ENCODE results near the gene SLC24A3.

Gene SLC24A3

DNA sequence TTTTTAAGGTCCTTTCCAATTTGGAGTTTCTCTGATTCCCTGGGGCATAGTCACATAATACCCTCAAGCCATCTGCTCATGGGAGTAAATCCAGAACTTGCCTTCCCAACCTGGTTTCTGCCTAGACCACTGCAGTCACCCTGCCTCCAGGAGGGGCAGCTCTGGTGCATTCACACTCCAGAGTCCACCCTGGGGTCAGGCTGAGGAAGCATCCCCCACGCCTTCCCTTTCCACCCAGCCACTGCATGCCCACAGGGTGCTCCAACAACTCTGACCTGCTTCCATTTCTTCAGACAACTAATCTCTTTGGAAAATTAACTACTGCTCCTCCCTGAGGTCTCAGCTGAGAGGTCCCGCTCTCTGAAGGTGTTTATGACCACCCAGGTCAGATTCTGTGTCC, 334.2 kb downstream of the SLC24A3 start:
- no peak for DNase-seq (ENCODE audit: low read depth in 2 of 2)

DNA sequence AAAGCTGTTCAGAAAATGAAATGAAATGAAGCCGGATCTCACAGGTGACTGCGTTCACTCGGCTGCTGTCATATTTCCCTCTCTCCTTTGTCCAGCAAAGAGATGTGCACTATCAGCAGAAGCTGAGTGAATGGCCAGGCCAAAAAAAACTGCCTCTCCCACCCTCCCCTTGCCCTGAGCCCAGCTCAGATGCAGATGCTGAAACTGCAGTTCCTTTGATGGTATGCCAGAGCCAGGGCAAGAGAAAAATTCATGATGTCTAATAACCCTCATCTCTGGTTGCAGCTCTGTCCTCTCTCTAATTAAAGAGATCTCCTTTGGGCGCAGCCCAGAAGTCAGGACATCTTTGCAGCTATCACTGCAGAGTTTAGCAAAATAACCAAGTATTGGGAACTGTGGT, 335.1 kb downstream of the SLC24A3 start:
- DNase-seq (ENCODE audit: low read depth in 2 of 2), result no peak

GRCh38 chr20:19549896-19550295, 337.5 kb downstream of the SLC24A3 start:
- no peak for DNase-seq (ENCODE audit: low read depth in 2 of 2)

DNA sequence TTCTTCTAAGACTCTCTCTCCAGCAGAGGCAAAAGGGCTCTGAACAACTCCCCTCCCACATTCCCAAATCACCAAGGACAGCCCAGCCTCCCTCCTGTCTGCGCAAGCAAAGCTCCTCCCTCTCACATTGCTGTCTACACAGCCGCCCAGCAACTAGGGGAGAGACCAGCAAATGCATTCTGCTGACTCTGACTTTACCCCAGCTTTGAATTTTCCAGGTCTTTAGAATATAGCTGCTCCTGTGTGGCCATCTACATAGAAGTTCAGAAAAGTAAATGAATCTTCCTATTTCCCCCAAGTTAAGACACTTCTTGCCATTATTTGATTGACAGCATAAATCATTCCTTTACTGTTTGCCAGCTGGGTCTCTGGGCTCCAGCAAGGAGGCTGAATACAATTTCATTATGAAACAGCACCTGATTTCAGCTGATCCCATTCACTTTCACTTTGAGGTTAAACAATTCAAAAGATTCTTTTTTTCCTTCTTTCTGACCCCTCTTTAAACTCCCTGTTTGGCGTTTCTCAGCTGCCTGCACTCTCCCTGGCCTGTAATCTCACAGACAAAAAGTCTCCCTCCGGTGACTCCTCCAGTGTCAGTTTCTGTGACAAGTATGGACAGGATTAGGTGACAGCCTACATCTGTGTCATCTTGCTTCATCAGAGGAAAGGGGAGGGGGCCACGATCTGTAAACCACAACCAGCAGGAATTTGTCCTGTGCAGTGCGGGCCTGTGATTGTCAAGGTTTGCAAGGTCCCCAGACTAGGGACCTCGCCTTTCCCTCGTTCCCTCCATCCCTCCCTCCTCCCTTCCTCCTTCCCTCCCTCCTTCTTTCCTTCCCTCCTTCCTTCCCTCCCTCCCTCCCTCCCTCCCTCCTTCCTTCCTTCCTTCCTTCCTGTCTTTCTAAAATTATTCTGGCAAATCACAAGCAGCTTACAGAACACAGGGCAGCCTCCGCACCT, 340.1 kb downstream of the SLC24A3 start:
- DNase-seq (ENCODE audit: low read depth in 2 of 2), result no peak

DNA sequence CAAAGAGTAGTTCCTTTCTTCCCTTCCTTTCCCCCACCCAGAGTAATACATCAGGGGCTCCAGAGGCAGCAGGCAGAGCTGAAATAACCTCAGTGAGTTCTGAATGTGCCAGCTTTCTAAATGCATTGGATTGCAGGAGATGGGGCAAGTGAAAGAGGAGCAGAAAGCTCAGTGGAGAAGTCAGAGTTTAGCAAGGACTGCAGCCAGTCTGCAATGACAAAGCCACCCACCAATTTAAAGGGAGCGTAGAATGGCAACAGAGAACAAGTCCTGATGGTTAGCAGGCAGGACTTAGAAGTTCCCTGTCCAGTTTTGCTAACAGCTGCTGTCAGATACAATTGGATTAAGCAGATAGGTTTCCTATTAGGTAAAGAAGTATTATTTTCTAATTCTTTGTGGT, 342.2 kb downstream of the SLC24A3 start:
- DNase-seq (ENCODE audit: low read depth in 2 of 2), result no peak

- no peak for DNase-seq (ENCODE audit: low read depth in 2 of 2)
These were observed 343.3 kb downstream of the SLC24A3 start for GRCh38 chr20:19555726-19556125.

DNA sequence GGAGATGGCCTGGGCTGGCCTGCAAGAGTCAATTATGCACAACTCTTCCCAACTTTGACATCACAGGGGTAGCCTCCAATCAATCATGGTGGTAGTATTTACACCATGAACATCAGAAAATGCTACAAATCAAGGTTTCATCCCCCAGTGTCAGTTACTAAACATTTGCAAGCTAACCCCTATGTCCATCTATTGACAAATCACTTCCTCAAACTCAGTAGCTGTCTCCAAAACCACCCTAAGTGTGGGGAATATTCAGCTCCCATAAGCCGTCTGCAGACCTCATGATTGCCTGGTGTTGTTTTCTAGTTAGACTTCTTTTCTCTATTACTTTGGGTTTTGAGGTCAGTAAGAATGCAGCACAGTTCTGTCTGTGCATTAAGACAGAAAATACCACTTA, 344.8 kb downstream of the SLC24A3 start:
- no peak for DNase-seq (ENCODE audit: low read depth in 2 of 2)

- DNase-seq (ENCODE audit: low read depth in 2 of 2), result no peak
These were observed 348.5 kb downstream of the SLC24A3 start for GRCh38 chr20:19560881-19561480.

GRCh38 chr20:19562426-19562825, 350.0 kb downstream of the SLC24A3 start:
- no peak for DNase-seq (ENCODE audit: low read depth in 2 of 2)

DNA sequence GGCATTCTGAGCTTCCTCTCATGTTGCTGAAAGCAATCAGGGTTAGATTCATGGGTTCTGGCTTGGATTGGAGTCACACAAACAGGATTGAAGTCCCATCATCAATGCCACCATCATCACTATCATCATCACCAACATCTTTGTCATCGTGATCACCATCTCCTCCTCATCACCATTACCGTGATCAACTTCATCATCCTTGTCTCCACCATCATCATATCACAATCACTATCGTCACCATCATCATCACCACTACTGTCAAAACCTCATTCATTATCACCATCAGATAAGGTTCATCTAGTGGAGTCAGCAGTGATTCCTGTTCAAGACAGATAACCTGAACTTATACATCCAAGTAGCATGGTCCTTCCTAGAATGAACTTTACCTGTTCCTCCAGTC, 351.8 kb downstream of the SLC24A3 start:
- no peak for DNase-seq (ENCODE audit: low read depth in 2 of 2)

GRCh38 chr20:19565736-19566135, 353.3 kb downstream of the SLC24A3 start:
- DNase-seq (ENCODE audit: low read depth in 2 of 2), result no peak

DNA sequence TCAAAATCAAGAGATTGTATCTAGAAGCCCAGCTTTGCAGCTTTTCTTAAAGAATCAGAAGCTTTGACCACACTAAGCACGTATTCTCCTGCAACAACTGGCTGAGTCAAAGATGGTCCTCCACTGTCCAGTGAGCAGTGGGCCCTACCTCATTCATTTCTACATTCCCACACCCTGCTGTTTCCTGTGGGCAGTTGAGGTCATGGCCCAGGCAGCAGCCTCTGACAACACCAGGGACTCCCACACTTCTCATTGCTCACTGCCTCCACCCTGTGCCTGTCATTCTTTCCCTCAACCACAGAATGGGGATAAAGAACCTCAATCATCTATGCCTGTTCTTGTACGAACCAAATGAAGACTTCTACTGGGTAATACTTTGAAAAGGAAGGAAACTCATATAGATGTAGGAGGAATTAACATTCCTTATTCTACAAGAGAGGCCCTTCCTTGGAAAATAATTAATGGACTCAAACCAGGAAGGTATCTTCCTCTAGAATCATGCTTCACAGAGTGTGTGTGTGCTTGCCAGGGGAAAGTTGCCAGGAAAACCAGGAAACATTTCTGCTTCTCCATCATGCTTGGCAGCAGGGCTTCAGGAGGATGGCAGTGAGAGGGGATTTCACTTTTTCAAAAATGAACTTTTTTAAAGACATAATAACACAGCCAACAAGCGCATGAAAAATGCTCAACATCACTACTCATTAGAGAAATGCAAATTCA, 353.9 kb downstream of the SLC24A3 start:
- DNase-seq (ENCODE audit: low read depth in 2 of 2), result no peak

- no peak for DNase-seq (ENCODE audit: low read depth in 2 of 2)
These were observed 355.7 kb downstream of the SLC24A3 start for GRCh38 chr20:19568128-19568527.

- DNase-seq (ENCODE audit: low read depth in 2 of 2), result no peak
These were observed 359.6 kb downstream of the SLC24A3 start for GRCh38 chr20:19571996-19572395.

DNA sequence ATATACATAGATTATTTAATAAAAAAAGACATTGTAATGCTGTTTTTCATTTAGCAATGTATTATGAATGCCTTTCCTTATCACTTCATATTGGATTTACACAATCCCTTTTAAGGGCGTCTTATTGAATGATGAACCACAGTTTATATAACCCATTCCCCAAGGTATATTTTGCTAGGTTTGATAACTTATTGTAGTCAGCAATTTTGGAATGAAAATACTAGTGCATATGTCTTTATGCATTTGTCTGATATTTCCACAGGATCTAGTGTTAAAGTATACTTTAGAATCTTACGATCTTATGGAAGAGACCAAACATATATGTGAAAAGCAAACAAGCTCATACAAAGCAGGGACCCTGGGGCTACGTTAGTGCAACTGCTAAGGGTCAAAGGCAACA, 365.2 kb downstream of the SLC24A3 start:
- no peak for DNase-seq (ENCODE audit: low read depth in 2 of 2)

- DNase-seq (ENCODE audit: low read depth in 2 of 2), result no peak
These were observed 370.3 kb downstream of the SLC24A3 start for GRCh38 chr20:19582782-19583181.

GRCh38 chr20:19583532-19584175, 371.2 kb downstream of the SLC24A3 start:
- peak; percentile 9 to 47 for DNase-seq (ENCODE audit: low read depth in 2 of 2)

DNA sequence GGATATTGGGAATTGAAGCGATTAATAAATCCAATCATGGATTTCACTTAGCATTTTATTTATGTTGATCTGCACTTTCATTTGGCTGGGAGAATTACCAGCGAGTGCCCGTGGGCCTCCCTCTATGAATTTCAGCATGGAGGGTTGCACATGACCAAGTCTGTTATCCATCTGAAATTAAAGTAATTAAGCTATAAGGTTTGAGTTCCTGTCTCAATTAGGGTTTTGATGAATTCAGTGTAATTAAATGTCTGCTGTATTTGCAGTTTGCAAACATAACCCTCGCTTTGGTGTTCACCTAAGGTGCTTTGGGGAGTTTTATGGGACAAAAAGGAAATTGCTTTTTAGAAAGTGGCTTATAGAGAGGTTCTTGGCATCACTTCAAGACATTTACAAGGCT, 375.8 kb downstream of the SLC24A3 start:
- DNase-seq (ENCODE audit: low read depth in 2 of 2), result no peak

DNA sequence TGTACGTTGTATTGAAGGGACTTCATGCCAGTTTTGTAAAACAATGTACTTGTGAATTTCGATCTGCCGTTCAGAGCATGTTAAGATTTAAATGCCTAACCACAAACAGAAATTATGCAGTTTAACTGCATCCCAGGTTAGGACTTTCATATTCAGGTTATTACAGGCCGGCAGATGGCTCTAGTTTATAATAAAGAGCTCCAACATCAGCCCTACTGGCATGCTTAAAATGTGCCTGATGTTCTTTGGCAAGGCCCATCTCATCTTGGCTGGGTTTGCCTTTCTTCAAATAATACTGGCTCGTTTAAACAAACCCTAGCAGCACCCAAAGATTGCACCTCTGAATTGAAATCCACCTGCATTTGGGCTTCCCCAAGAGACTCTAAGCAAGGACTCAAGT, 376.3 kb downstream of the SLC24A3 start:
- no peak for DNase-seq (ENCODE audit: low read depth in 2 of 2)

DNA sequence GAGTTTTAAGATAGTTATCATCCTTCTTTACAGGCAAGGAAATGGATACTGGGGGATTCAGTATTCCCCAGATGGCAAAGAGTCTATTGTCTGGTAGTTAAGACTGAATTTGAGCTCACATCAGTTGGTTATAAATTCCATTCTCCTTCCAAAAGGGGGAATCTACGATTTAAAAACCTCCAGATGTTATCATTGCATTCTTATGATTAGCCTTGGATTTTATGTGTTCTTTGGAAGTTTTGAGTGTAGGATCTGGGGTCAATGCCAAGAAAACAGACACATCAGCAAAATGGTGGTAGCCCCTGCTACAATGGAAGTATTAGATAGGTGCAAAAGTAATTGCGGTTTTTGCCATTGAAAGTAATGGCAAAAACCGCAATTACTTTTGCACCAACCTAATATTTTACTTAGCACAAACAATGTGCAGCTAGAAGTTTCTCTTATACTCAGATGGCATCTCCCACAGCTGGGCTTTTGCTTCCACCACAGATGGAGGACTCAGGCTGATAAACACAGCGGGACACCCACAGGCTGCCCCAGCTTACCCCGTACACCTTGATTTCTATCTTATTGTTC, 377.4 kb downstream of the SLC24A3 start:
- no peak for DNase-seq (ENCODE audit: low read depth in 2 of 2)

- DNase-seq (ENCODE audit: low read depth in 2 of 2), result no peak
These were observed 377.9 kb downstream of the SLC24A3 start for GRCh38 chr20:19590382-19590781.

DNA sequence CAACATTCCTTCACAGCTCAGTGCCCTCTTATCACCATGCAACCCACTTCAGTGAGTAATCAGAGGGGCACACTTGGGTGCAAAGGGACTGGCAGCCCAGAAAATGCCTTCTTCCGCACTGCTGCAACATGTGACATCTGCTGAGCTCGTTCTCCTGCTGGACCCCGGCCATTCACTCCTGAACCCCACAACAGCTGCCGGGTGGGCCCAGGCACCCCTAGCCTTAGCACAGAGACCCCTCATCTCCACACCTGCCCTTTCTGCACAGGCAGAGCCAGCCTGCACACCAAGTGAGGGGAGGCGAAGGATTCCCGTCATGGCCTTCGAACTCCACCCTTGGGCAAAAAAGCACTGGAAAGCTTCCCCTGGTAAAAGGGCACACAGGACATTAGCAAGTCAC, 381.3 kb downstream of the SLC24A3 start:
- DNase-seq (ENCODE audit: low read depth in 2 of 2), result no peak

All from stimulated activated CD4-positive, alpha-beta T cell treated with anti-CD3 and anti-CD28 coated beads, Interleukin-15, amount 100 ng/mL, for 48 hours (primary cell).